Neural crest cell (in vitro differentiated cells): ENCODE results near the gene TMEM223. TPM values are rescaled to one million over a fixed set of nuclear protein-coding genes. Genes with fewer than 3 reads are reported as not detected.
A peak's percentile ranks its signal among the peaks of the same experiment; 100 is the strongest.
"Not testable (repeated sequence)": the region's sequence is repeated elsewhere in the genome, so short reads cannot be mapped to it uniquely, and the experiment has no call there.

Source experiments
- DNase-seq: peaks from one replicate; pipeline ENCODE4 v3.0.0; 2021; ENCODE audit warnings: low read depth, mixed read lengths, low spot score
- H3K27ac Mint-ChIP-seq: one replicate; pipeline ENCODE4 v1.8.0; 2021; ENCODE audit warnings: mild to moderate bottlenecking, mixed read lengths; ENCODE audit not compliant: unreplicated experiment
- H3K27me3 Mint-ChIP-seq: 2 replicates; pipeline ENCODE4 v1.8.0; 2021; ENCODE audit warnings: low read depth, mild to moderate bottlenecking, mixed read lengths
- H3K36me3 Mint-ChIP-seq: 2 replicates; pipeline ENCODE4 v1.8.0; 2021; ENCODE audit warnings: low read depth, mild to moderate bottlenecking, mixed read lengths
- H3K4me1 Mint-ChIP-seq: 2 replicates; pipeline ENCODE4 v1.8.0; 2021; ENCODE audit warnings: mixed read lengths
- H3K4me3 Mint-ChIP-seq: one replicate; pipeline ENCODE4 v1.8.0; 2021; ENCODE audit warnings: mild to moderate bottlenecking, mixed read lengths
- H3K9me3 Mint-ChIP-seq: 2 replicates; pipeline ENCODE4 v1.8.0; 2021; ENCODE audit warnings: mixed read lengths
- long read RNA-seq: library from polyadenylated mRNA; unstranded; transcript quantifications from one replicate; pipeline ENCODE4 v2.0.0, GENCODE V29; 2020
- total RNA-seq: library from RNA; stranded (reverse); gene quantifications from 2 replicates; pipeline ENCODE4 v1.2.1, GENCODE V29; 2021
- TF ChIP-seq, protein P1 (sequence below): fragments of 200-600 bp; sonication (generic); conservative IDR thresholded peaks from 2 replicates; pipeline ENCODE4 v1.5.0; 2021; ENCODE audit warnings: antibody characterized with exemption, mild to moderate bottlenecking

Gene TMEM223, protein sequence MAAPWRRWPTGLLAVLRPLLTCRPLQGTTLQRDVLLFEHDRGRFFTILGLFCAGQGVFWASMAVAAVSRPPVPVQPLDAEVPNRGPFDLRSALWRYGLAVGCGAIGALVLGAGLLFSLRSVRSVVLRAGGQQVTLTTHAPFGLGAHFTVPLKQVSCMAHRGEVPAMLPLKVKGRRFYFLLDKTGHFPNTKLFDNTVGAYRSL
- total RNA-seq: 20.4 and 23.4 TPM in 2 replicates
- long read RNA-seq, partial matches to known transcripts: 0 of 5 reads
- long read RNA-seq, other reads (novel, unspliced or antisense): 3 of 5 reads

DNA sequence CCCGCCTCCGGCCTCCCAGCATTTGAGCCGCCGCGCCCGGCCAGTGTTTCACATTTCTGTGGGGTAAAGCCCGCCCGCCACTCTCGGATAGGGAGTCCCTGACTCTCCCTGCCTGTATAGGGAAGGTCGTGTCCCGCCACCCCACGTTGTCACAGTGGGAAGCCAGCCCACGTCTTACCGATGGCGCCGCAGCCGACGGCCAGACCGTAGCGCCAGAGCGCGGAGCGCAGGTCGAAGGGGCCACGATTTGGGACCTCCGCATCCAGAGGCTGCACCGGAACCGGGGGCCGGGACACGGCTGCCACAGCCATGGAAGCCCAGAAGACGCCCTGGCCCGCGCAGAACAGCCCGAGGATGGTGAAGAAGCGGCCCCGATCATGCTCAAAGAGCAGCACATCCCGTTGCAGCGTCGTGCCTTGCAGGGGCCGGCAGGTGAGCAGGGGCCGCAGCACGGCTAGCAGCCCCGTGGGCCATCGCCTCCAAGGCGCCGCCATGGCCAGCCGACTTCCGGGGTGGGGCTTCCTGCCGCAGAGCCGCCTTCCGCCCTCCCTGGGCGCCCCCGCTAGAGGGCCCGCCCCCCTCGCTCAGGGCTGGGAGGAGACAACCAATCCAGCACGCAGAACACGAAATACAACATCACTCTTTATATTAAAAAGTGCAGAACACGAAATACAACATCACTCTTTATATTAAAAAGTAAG lies at the start of gene TMEM223:
TSS of gene TMEM223 (minus strand) at position 506 of the 701 bp plus-strand sequence. CDS start at position 494, 12 bp downstream.
- Mint-ChIP-seq H3K27ac (peak within 1 kb of the TSS; percentile 96), H3K27me3 (no peaks in the 10 kb centered on the region), H3K36me3 (peaks cover 11% of the 10 kb centered on the region), H3K9me3 (no peaks in the 10 kb centered on the region), H3K4me1 (peaks cover 44% of the 10 kb centered on the region), H3K4me3 (peak within 1 kb of the TSS; percentile 97)
- DNase-seq: peak; percentile 73
- TF ChIP-seq, protein P1, sequence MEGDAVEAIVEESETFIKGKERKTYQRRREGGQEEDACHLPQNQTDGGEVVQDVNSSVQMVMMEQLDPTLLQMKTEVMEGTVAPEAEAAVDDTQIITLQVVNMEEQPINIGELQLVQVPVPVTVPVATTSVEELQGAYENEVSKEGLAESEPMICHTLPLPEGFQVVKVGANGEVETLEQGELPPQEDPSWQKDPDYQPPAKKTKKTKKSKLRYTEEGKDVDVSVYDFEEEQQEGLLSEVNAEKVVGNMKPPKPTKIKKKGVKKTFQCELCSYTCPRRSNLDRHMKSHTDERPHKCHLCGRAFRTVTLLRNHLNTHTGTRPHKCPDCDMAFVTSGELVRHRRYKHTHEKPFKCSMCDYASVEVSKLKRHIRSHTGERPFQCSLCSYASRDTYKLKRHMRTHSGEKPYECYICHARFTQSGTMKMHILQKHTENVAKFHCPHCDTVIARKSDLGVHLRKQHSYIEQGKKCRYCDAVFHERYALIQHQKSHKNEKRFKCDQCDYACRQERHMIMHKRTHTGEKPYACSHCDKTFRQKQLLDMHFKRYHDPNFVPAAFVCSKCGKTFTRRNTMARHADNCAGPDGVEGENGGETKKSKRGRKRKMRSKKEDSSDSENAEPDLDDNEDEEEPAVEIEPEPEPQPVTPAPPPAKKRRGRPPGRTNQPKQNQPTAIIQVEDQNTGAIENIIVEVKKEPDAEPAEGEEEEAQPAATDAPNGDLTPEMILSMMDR: peak; percentile 27

DNA sequence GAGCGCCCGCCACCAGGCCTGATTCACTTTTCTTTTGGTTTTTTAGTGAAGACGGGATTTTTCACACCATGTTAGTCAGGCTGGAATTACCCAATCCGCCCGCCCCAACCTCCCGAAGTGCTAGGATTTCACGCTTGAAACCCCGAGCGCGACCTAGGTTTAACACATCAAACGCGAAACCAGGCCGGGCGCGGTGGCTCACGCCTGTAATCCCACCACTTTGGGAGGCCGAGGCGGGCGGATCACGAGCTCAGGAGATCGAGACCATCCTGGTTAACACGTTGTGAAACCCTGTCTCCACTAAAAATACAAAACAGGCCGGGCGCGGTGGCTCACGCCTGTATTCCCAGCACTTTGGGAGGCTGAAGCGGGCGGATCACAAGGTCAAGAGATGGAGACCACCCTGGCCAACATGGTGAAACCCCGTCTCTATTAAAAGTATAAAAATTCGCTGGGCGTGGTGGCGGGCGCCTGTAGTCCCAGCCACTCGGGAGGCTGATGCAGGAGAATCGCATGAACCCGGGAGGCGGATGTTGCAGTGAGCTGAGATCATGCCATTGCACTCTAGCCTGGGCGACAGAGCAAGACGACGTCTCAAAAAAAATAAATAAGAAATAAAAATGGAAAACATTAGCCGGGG lies 49.0 kb upstream of the TMEM223 start:
- peaks cover 27% of the 10 kb centered on the region for H3K4me1 Mint-ChIP-seq
- H3K9me3 Mint-ChIP-seq, H3K4me3 Mint-ChIP-seq, H3K27me3 Mint-ChIP-seq, H3K27ac Mint-ChIP-seq, H3K36me3 Mint-ChIP-seq: not testable (repeated sequence)
- peak; percentile 63 for DNase-seq

GRCh38 chr11:62839050-62839945 lies 47.5 kb upstream of the TMEM223 start, which contains the start of gene WDR74:
Gene WDR74 (minus strand): TSS chr11:62839590. CDS start chr11:62839570, 20 bp downstream.
- Mint-ChIP-seq H3K36me3 (no peaks in the 10 kb centered on the region), H3K4me1 (peaks cover 27% of the 10 kb centered on the region), H3K9me3 (no peaks in the 10 kb centered on the region), H3K27ac (no peak within 1 kb of the TSS), H3K4me3 (no peak within 1 kb of the TSS), H3K27me3 (peaks cover 6% of the 10 kb centered on the region)
- DNase-seq: peak; percentile 71
- TF ChIP-seq, protein P1: no peak

GRCh38 chr11:62835336-62835735 lies 43.5 kb upstream of the TMEM223 start:
- Mint-ChIP-seq H3K27ac (no peak overlapping the region), H3K4me3 (peak overlapping the region; percentile 79), H3K27me3 (peaks cover 5% of the 10 kb centered on the region), H3K36me3 (no peaks in the 10 kb centered on the region), H3K4me1 (peaks cover 36% of the 10 kb centered on the region), H3K9me3 (no peaks in the 10 kb centered on the region)
- TF ChIP-seq, protein P1: no peak
- DNase-seq: no peak

GRCh38 chr11:62832336-62833234 lies 40.8 kb upstream of the TMEM223 start, which contains the start of gene TEX54:
Gene TEX54 (minus strand): TSS chr11:62832841.
- H3K4me3 Mint-ChIP-seq: peak within 1 kb of the TSS; percentile 99
- no peaks in the 10 kb centered on the region for H3K27me3 Mint-ChIP-seq
- H3K27ac Mint-ChIP-seq: peak within 1 kb of the TSS; percentile 100
- no peaks in the 10 kb centered on the region for H3K9me3 Mint-ChIP-seq
- no peaks in the 10 kb centered on the region for H3K36me3 Mint-ChIP-seq
- TF ChIP-seq, protein P1: no peak
- DNase-seq: no peak
- H3K4me1 Mint-ChIP-seq: peaks cover 24% of the 10 kb centered on the region
